H1 (cell line): ENCODE data around the gene EIF3B. TPM values are rescaled to one million over a fixed set of nuclear protein-coding genes. Genes with fewer than 3 reads are reported as not detected.

Experiments
- CTCF ChIA-PET: fragments of 300-600 bp; sonication (Branson Sonifier 250); formaldehyde crosslinking; loops from one replicate; lab custom pipeline; 2021; ENCODE audit not compliant: partially characterized antibody; lab: Charles Lee
- POLR2A ChIA-PET: fragments of 300-600 bp; sonication (Branson Sonifier 250); formaldehyde crosslinking; loops from one replicate; lab custom pipeline; 2021; ENCODE audit warnings: inconsistent platforms; ENCODE audit not compliant: partially characterized antibody; lab: Charles Lee
- DNase-seq, 2 experiments: peaks; one replicate each; pipeline versions ENCODE4 v3.0.0 to v3.0.0-alpha.2; 2010 to 2022; ENCODE audit warnings: low spot score in 2 of 2, low read depth in 1 of 2, mixed read lengths in 1 of 2
- FAIRE-seq: peaks from 2 replicates; lab custom pipeline; 2011; peaks lifted over from hg19 to GRCh38; lab: Jason Lieb, UNC
- H2AFZ ChIP-seq: 2 replicates; pipeline ENCODE4 v1.8.1; 2012; ENCODE audit warnings: low read length, inconsistent platforms
- H2AK5ac ChIP-seq: 2 replicates; pipeline ENCODE4 v1.6.1; 2013; ENCODE audit warnings: low read depth, low read length
- H2BK120ac ChIP-seq: replicated peaks from 2 replicates; pipeline ENCODE3; 2013; ENCODE audit warnings: low read depth, low read length, inconsistent platforms
- H2BK12ac ChIP-seq: 2 replicates; pipeline ENCODE4 v1.6.1; 2013; ENCODE audit warnings: low read depth, low read length
- H2BK15ac ChIP-seq: 2 replicates; pipeline ENCODE4 v1.6.1; 2013; ENCODE audit warnings: low read length
- H2BK20ac ChIP-seq: 2 replicates; pipeline ENCODE4 v1.6.1; 2013; ENCODE audit warnings: low read length
- H2BK5ac ChIP-seq: 2 replicates; pipeline ENCODE4 v1.6.1; 2013; ENCODE audit warnings: low read depth, low read length
- H3K14ac ChIP-seq: 2 replicates; pipeline ENCODE4 v1.6.1; 2013; ENCODE audit warnings: inconsistent platforms; ENCODE audit not compliant: insufficient read length
- H3K18ac ChIP-seq: 2 replicates; pipeline ENCODE4 v1.6.1; 2013; ENCODE audit warnings: low read length; ENCODE audit errors: extremely low read depth
- H3K23ac ChIP-seq: 2 replicates; pipeline ENCODE4 v1.6.1; 2013; ENCODE audit warnings: inconsistent platforms; ENCODE audit not compliant: insufficient read length
- H3K23me2 ChIP-seq: 2 replicates; pipeline ENCODE4 v1.6.1; 2013; ENCODE audit warnings: low read depth, low read length
- H3K27ac ChIP-seq: 2 replicates; pipeline ENCODE4 v1.6.1; 2011; ENCODE audit warnings: low read depth, low read length, inconsistent platforms
- H3K27me3 ChIP-seq, 4 experiments: replicated peaks in 1 of 4; 1 replicate in 1 of 4; 2 replicates in 3 of 4; pipeline versions ENCODE4 v1.6.1 to v1.8.1; 2011 to 2013; ENCODE audit warnings: low read length in 3 of 4, mild to moderate bottlenecking in 3 of 4, inconsistent platforms in 2 of 4, mixed read lengths in 2 of 4, moderate library complexity in 1 of 4; ENCODE audit not compliant: control insufficient read depth in 3 of 4, insufficient read depth in 3 of 4; ENCODE audit errors: extremely low read depth in 1 of 4
- H3K36me3 ChIP-seq, 4 experiments: 2 replicates each; pipeline versions ENCODE4 v1.6.1 to v1.8.1; 2011 to 2013; ENCODE audit warnings: mild to moderate bottlenecking in 4 of 4, low read length in 3 of 4, moderate library complexity in 2 of 4, control low read depth in 1 of 4, inconsistent platforms in 1 of 4; ENCODE audit not compliant: insufficient read depth in 4 of 4, control insufficient read depth in 2 of 4
- H3K4ac ChIP-seq: replicated peaks from 2 replicates; pipeline ENCODE3; 2013; ENCODE audit warnings: low read length, low read depth, mixed read lengths, inconsistent platforms; ENCODE audit not compliant: insufficient read length
- H3K4me1 ChIP-seq, 4 experiments: replicated peaks in 1 of 4; 1 replicate in 1 of 4; 2 replicates in 3 of 4; pipeline versions ENCODE4 v1.6.1 to v1.8.1; 2011 to 2013; ENCODE audit warnings: low read length in 3 of 4, inconsistent platforms in 2 of 4, mixed read lengths in 1 of 4; ENCODE audit not compliant: insufficient read depth in 4 of 4, control insufficient read depth in 3 of 4
- H3K4me2 ChIP-seq, 2 experiments: 2 replicates each; pipeline versions ENCODE4 v1.6.1 to v1.8.1; 2011 to 2013; ENCODE audit warnings: low read depth in 2 of 2, low read length in 2 of 2, control low read depth in 1 of 2, inconsistent platforms in 1 of 2, mild to moderate bottlenecking in 1 of 2; ENCODE audit not compliant: insufficient read depth in 1 of 2
- H3K4me3 ChIP-seq, 4 experiments: fragments of 200-600, 300-600 bp in 1 of 4; sonication (generic), shearing (Covaris generic), sonication (Bioruptor Twin) in 1 of 4; 2 replicates each; pipeline versions ENCODE4 v1.5.1 to v1.8.1; 2011 to 2016; ENCODE audit warnings: low read length in 4 of 4, low read depth in 3 of 4, control low read depth in 2 of 4, inconsistent platforms in 2 of 4, mild to moderate bottlenecking in 2 of 4, mixed read lengths in 1 of 4, moderate library complexity in 1 of 4; ENCODE audit not compliant: insufficient read depth in 2 of 4; ENCODE audit errors: extremely low read depth in 1 of 4
- H3K56ac ChIP-seq: replicated peaks from 2 replicates; pipeline ENCODE3; 2013; ENCODE audit warnings: low read depth, mild to moderate bottlenecking, mixed read lengths, low read length, inconsistent platforms; ENCODE audit not compliant: insufficient read length
- H3K79me1 ChIP-seq: 2 replicates; pipeline ENCODE4 v1.6.1; 2013; ENCODE audit warnings: low read depth, low read length, control low read depth
- H3K79me2 ChIP-seq, 2 experiments: 2 replicates each; pipeline versions ENCODE4 v1.6.1 to v1.8.1; 2012 to 2013; ENCODE audit warnings: low read length in 2 of 2, mild to moderate bottlenecking in 2 of 2, inconsistent platforms in 1 of 2; ENCODE audit not compliant: insufficient read depth in 2 of 2, control insufficient read depth in 1 of 2
- H3K9ac ChIP-seq, 4 experiments: replicated peaks in 1 of 4; 1 replicate in 1 of 4; 2 replicates in 3 of 4; pipeline versions ENCODE4 v1.6.1 to v1.8.1; 2011 to 2013; ENCODE audit warnings: low read depth in 3 of 4, low read length in 3 of 4, control low read depth in 2 of 4, mild to moderate bottlenecking in 2 of 4, moderate library complexity in 2 of 4, inconsistent platforms in 1 of 4; ENCODE audit errors: extremely low read depth in 1 of 4
- H3K9me3 ChIP-seq, 2 experiments: 2 replicates each; pipeline versions ENCODE4 v1.6.1 to v1.8.1; 2012 to 2013; ENCODE audit warnings: mild to moderate bottlenecking in 2 of 2, moderate library complexity in 2 of 2, control low read depth in 1 of 2, inconsistent platforms in 1 of 2, low read depth in 1 of 2, low read length in 1 of 2, mixed read lengths in 1 of 2; ENCODE audit not compliant: insufficient read depth in 2 of 2
- H4K20me1 ChIP-seq, 2 experiments: replicated peaks in 1 of 2; 2 replicates each; pipeline versions ENCODE3 to v1.8.1; 2011 to 2013; ENCODE audit warnings: inconsistent platforms in 2 of 2, low read length in 2 of 2, mild to moderate bottlenecking in 1 of 2; ENCODE audit not compliant: insufficient read depth in 2 of 2, control insufficient read depth in 1 of 2
- H4K5ac ChIP-seq: 2 replicates; pipeline ENCODE4 v1.6.1; 2013; ENCODE audit warnings: low read length, low read depth, mixed read lengths, inconsistent platforms; ENCODE audit not compliant: insufficient read length
- H4K8ac ChIP-seq: 2 replicates; pipeline ENCODE4 v1.8.0; 2013; ENCODE audit warnings: mild to moderate bottlenecking, moderate library complexity, low read length, inconsistent platforms; ENCODE audit not compliant: insufficient read depth; ENCODE audit errors: extremely low read depth
- H4K91ac ChIP-seq: replicated peaks from 2 replicates; pipeline ENCODE3; 2013; ENCODE audit warnings: low read length, mixed read lengths, inconsistent platforms; ENCODE audit not compliant: insufficient read length
- BRCA1 ChIP-seq: IDR thresholded peaks from 2 replicates; pipeline ENCODE4 v1.6.1; 2012; ENCODE audit warnings: low read depth, low read length, improper control_type of control experiment
- CBX5 ChIP-seq: fragments of 300-800, 300-1000 bp; sonication (generic); IDR thresholded peaks from 2 replicates; pipeline ENCODE4 v1.7.1; 2016; ENCODE audit warnings: antibody characterized with exemption, low read length, low read depth
- GTF2F1 ChIP-seq: IDR thresholded peaks from 2 replicates; pipeline ENCODE4 v1.6.1; 2012; ENCODE audit warnings: low read depth, low read length, improper control_type of control experiment, borderline replicate concordance
- KDM1A ChIP-seq: fragments of 200-600, 300-600 bp; sonication (generic); IDR thresholded peaks from 2 replicates; pipeline ENCODE4 v1.7.1; 2016; ENCODE audit warnings: mild to moderate bottlenecking, low read length, borderline replicate concordance
- POLR2AphosphoS5 ChIP-seq: IDR thresholded peaks from 2 replicates; pipeline ENCODE4 v1.6.1; 2011; ENCODE audit warnings: low read depth, low read length
- SIRT6 ChIP-seq: IDR thresholded peaks from one replicate; pipeline ENCODE4 v1.7.1; 2012; ENCODE audit warnings: low read length, inconsistent platforms
- SIX5 ChIP-seq: IDR thresholded peaks from 2 replicates; pipeline ENCODE4 v1.6.1; 2011; ENCODE audit warnings: mild to moderate bottlenecking, low read depth, low read length
- SUZ12 ChIP-seq: fragments of 200-600 bp; sonication (generic); IDR thresholded peaks from 2 replicates; pipeline ENCODE4 v1.6.1; 2012; ENCODE audit warnings: mild to moderate bottlenecking, inconsistent platforms, low read length, moderate library complexity, mixed read lengths
- WGBS, 2 experiments: shearing (Covaris generic) in 1 of 2; methylation state at CpG; one replicate each; pipeline versions ENCODE4 v1.1.6 to v1.1.7; 2013 to 2015; ENCODE audit warnings: low lambda C conversion rate in 2 of 2, mixed read lengths in 2 of 2, inconsistent platforms in 1 of 2, low coverage in 1 of 2, missing lambda C conversion rate in 1 of 2; ENCODE audit not compliant: insufficient replicate concordance in 2 of 2, insufficient coverage in 1 of 2, insufficient read length in 1 of 2; ENCODE audit errors: extremely low coverage in 1 of 2, missing lambda C conversion rate in 1 of 2; 5-methylcytosine and 5-hydroxymethylcytosine counted together
- polyA plus RNA-seq, 7 experiments: library from polyadenylated mRNA; depleted of rRNA in 3 of 7; stranded (reverse) in 5 of 7; unstranded in 2 of 7; fragments of >200 nt in 5 of 7; fragments of 200-250 nt in 2 of 7; gene quantifications; 1 replicate in 5 of 7; 2 replicates in 1 of 7; 4 replicates in 1 of 7; pipeline versions ENCODE4 v1.2.1 to v1.2.3, GENCODE V29; 2011 to 2013; ENCODE audit warnings: missing spikeins in 2 of 7, mixed read lengths in 2 of 7
- total RNA-seq: library from RNA; stranded (reverse); fragmentation: NEBNext Ultra II Directional; extraction: Animal tissue kit (Norgen Biotek cat#: 25700); gene quantifications from 2 replicates; pipeline ENCODE4 v1.2.1, GENCODE V29; 2021

Gene EIF3B
- total and polyA plus RNA-seq, 2 of the 8 experiments (the other 6 are each of a cell fraction or from before 2014, with no cell fraction given) = 167 to 316 TPM

GRCh38 chr7:2325162-2325561 is 29.5 kb upstream of the EIF3B start:
- H2BK120ac ChIP-seq = no peak overlapping the region

More at GRCh38 chr7:2325162-2325561, 29.5 kb upstream of the EIF3B start:
- TF ChIP-seq KDM1A = no peak
- TF ChIP-seq SUZ12 = no peak
- no peak for TF ChIP-seq CBX5
- TF ChIP-seq SIX5 = no peak
- TF ChIP-seq GTF2F1 = no peak
- no peak for TF ChIP-seq SIRT6
- no peak for TF ChIP-seq BRCA1
- no peak for TF ChIP-seq POLR2AphosphoS5
- TF ChIP-seq, all 59 proteins: peak for 0
- WGBS, 2 experiments = 79% methylated on average over 4 of the region's 4 CpGs; no CpG with 5 or more reads in 1 of the 2 experiments
- H2BK5ac ChIP-seq = no peak overlapping the region
- no peaks in the 10 kb centered on the region for H3K79me2 ChIP-seq
- H3K4me3 ChIP-seq = no peak overlapping the region
- no peak overlapping the region for H3K23ac ChIP-seq
- H3K36me3 ChIP-seq = no peaks in the 10 kb centered on the region
- H2BK15ac ChIP-seq = no peak overlapping the region
- peak overlapping the region; percentile 51; the same call in 1 of the 2 replicates for H4K8ac ChIP-seq
- H2AK5ac ChIP-seq = no peak overlapping the region
- no peaks in the 10 kb centered on the region for H3K79me1 ChIP-seq
- no peaks in the 10 kb centered on the region for H3K4me1 ChIP-seq
- H3K14ac ChIP-seq = no peak overlapping the region
- no peaks in the 10 kb centered on the region for H3K23me2 ChIP-seq
- no peak overlapping the region for H3K4me2 ChIP-seq
- H2BK12ac ChIP-seq = no peak overlapping the region
- no peak overlapping the region for H2BK20ac ChIP-seq
- FAIRE-seq (no peak), DNase-seq (no peak)
- no peak overlapping the region for H3K4ac ChIP-seq
- H3K9ac ChIP-seq = no peak overlapping the region
- H4K91ac ChIP-seq = no peak overlapping the region
- H4K5ac ChIP-seq = no peak overlapping the region
- H3K27ac ChIP-seq = no peak overlapping the region
- H3K9me3 ChIP-seq = no peaks in the 10 kb centered on the region
- H3K56ac ChIP-seq = no peak overlapping the region
- H3K18ac ChIP-seq = no peak overlapping the region
- ChIA-PET CTCF (interaction anchor here (0.9 to 1.6 kb wide), 5 partner anchors 10 to 88 kb away, joined by 3 to 5 read pairs (median 3); no protein-coding TSS in a partner anchor), POLR2A (interaction anchor here (0.7 to 5.5 kb wide), 10 partner anchors 11 to 77 kb away, joined by 3 to 21 read pairs (median 4); partner anchors contain the start of genes EIF3B and SNX8)
- H3K27me3 ChIP-seq = no peaks in the 10 kb centered on the region
- H4K20me1 ChIP-seq = peaks cover 0 to 2% of the 10 kb centered on the region in 2 experiments
- no peak overlapping the region for H2AFZ ChIP-seq
